Measurements from ENCODE around the gene MEGF6.

DNA sequence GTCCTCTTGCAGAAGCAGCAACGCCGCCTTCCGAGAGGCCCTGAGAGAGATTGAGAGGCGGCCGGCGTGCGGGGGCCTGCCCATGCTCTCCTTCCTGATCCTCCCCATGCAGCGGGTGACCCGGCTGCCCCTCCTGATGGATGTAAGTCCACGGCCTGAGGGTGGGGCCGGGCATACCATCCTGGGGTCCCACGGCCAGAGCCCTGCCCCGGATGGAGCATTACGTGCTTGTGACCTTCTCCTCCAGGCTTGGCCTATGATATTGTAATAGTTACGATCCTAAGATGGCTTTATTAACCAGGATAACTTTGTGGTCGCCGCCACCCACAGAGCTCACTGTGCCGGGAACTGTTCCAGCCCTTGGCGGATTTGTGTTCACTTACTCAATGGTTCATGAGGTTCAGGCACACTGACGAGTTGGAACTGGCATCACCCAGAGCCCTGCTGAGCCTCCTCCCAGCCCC, 137.9 kb downstream of the MEGF6 start:
- TF ChIP-seq TAF1 (IDR thresholded peaks at IDR 0.05; ENCODE audit: borderline replicate concordance, low read depth, low read length) (no peak), POLR2A (IDR thresholded peaks at IDR 0.05; ENCODE audit: low read depth, low read length) (no peak), POLR2AphosphoS5 (IDR thresholded peaks at IDR 0.05; ENCODE audit: low read depth, low read length) (no peak)
